ENCODE results near the gene UBAP1L. TPM values are rescaled to one million over a fixed set of nuclear protein-coding genes. Genes with fewer than 3 reads are reported as not detected.
"Not testable (repeated sequence)": the region's sequence is repeated elsewhere in the genome, so short reads cannot be mapped to it uniquely, and the experiment has no call there.

Gene UBAP1L
- total RNA-seq: 2.5 TPM

GRCh38 chr15:65115086-65115485 is at the start of gene UBAP1L:
Gene UBAP1L, minus strand, starts transcription at chr15:65115200. Its CDS starts 8,985 bp downstream, at chr15:65106215.
- H3K4me1 ChIP-seq (ENCODE audit: insufficient read depth, low read length): no peaks in the 10 kb centered on the region
- H3K9me3 ChIP-seq (ENCODE audit: low read depth, low read length): no peaks in the 10 kb centered on the region
- no peak within 1 kb of the TSS for H3K4me3 ChIP-seq (ENCODE audit: low read length)
- no peaks in the 10 kb centered on the region for H3K27me3 ChIP-seq (ENCODE audit: insufficient read depth, low read length)

- Histone ChIP-seq H3K4me3 (ENCODE audit: low read length) (no peak overlapping the region), H3K9me3 (ENCODE audit: low read depth, low read length) (no peaks in the 10 kb centered on the region), H3K27me3 (ENCODE audit: insufficient read depth, low read length) (no peaks in the 10 kb centered on the region), H3K4me1 (ENCODE audit: insufficient read depth, low read length) (no peaks in the 10 kb centered on the region)
Measured at GRCh38 chr15:65164139-65164538, 49.1 kb upstream of the UBAP1L start.

GRCh38 chr15:65163041-65163440 is 48.0 kb upstream of the UBAP1L start:
- Histone ChIP-seq H3K4me3 (ENCODE audit: low read length) (no peak overlapping the region), H3K9me3 (ENCODE audit: low read depth, low read length) (no peaks in the 10 kb centered on the region)

GRCh38 chr15:65156692-65157091 is 41.7 kb upstream of the UBAP1L start:
- no peaks in the 10 kb centered on the region for H3K27me3 ChIP-seq (ENCODE audit: insufficient read depth, low read length)
- no peaks in the 10 kb centered on the region for H3K9me3 ChIP-seq (ENCODE audit: low read depth, low read length)
- no peak overlapping the region for H3K4me3 ChIP-seq (ENCODE audit: low read length)
- no peaks in the 10 kb centered on the region for H3K4me1 ChIP-seq (ENCODE audit: insufficient read depth, low read length)

More at GRCh38 chr15:65163041-65163440, 48.0 kb upstream of the UBAP1L start:
- Histone ChIP-seq H3K4me1 (ENCODE audit: insufficient read depth, low read length) (no peaks in the 10 kb centered on the region), H3K27me3 (ENCODE audit: insufficient read depth, low read length) (no peaks in the 10 kb centered on the region)

- H3K9me3 ChIP-seq (ENCODE audit: low read depth, low read length): no peaks in the 10 kb centered on the region
- no peak overlapping the region for H3K4me3 ChIP-seq (ENCODE audit: low read length)
- no peaks in the 10 kb centered on the region for H3K4me1 ChIP-seq (ENCODE audit: insufficient read depth, low read length)
- H3K27me3 ChIP-seq (ENCODE audit: insufficient read depth, low read length): no peaks in the 10 kb centered on the region
Measured at GRCh38 chr15:65154720-65155119, 39.7 kb upstream of the UBAP1L start.

GRCh38 chr15:65147902-65148301 is 32.9 kb upstream of the UBAP1L start:
- Histone ChIP-seq H3K4me1 (ENCODE audit: insufficient read depth, low read length) (no peaks in the 10 kb centered on the region), H3K27me3 (ENCODE audit: insufficient read depth, low read length) (no peaks in the 10 kb centered on the region), H3K9me3 (ENCODE audit: low read depth, low read length) (no peaks in the 10 kb centered on the region), H3K4me3 (ENCODE audit: low read length) (no peak overlapping the region)

- no peaks in the 10 kb centered on the region for H3K4me1 ChIP-seq (ENCODE audit: insufficient read depth, low read length)
Measured at GRCh38 chr15:65146438-65146837, 31.4 kb upstream of the UBAP1L start.

GRCh38 chr15:65138631-65139030 is 23.6 kb upstream of the UBAP1L start:
- H3K9me3 ChIP-seq (ENCODE audit: low read depth, low read length); H3K27me3 ChIP-seq (ENCODE audit: insufficient read depth, low read length); H3K4me1 ChIP-seq (ENCODE audit: insufficient read depth, low read length); H3K4me3 ChIP-seq (ENCODE audit: low read length): not testable (repeated sequence)

More at GRCh38 chr15:65146438-65146837, 31.4 kb upstream of the UBAP1L start:
- Histone ChIP-seq H3K27me3 (ENCODE audit: insufficient read depth, low read length) (no peaks in the 10 kb centered on the region), H3K4me3 (ENCODE audit: low read length) (no peak overlapping the region), H3K9me3 (ENCODE audit: low read depth, low read length) (no peaks in the 10 kb centered on the region)

GRCh38 chr15:65137893-65138292 is 22.9 kb upstream of the UBAP1L start:
- H3K4me1 ChIP-seq (ENCODE audit: insufficient read depth, low read length); H3K27me3 ChIP-seq (ENCODE audit: insufficient read depth, low read length); H3K9me3 ChIP-seq (ENCODE audit: low read depth, low read length); H3K4me3 ChIP-seq (ENCODE audit: low read length): not testable (repeated sequence)

GRCh38 chr15:65137089-65137488 is 22.1 kb upstream of the UBAP1L start:
- H3K27me3 ChIP-seq (ENCODE audit: insufficient read depth, low read length); H3K9me3 ChIP-seq (ENCODE audit: low read depth, low read length): not testable (repeated sequence)
- H3K4me1 ChIP-seq (ENCODE audit: insufficient read depth, low read length): peaks cover 15% of the 10 kb centered on the region

GRCh38 chr15:65134538-65134937 is 19.5 kb upstream of the UBAP1L start:
- H3K4me3 ChIP-seq (ENCODE audit: low read length): no peak overlapping the region

More at GRCh38 chr15:65137089-65137488, 22.1 kb upstream of the UBAP1L start:
- H3K4me3 ChIP-seq (ENCODE audit: low read length): not testable (repeated sequence)

GRCh38 chr15:65133548-65134200 is 18.7 kb upstream of the UBAP1L start, which contains the start of gene PDCD7:
Gene PDCD7, minus strand, starts transcription at chr15:65133808. Its CDS starts 27 bp downstream, at chr15:65133781.
- peaks cover 26% of the 10 kb centered on the region for H3K4me1 ChIP-seq (ENCODE audit: insufficient read depth, low read length)
- peak within 1 kb of the TSS; percentile 71 for H3K4me3 ChIP-seq (ENCODE audit: low read length)
- H3K9me3 ChIP-seq (ENCODE audit: low read depth, low read length): no peaks in the 10 kb centered on the region
- H3K27me3 ChIP-seq (ENCODE audit: insufficient read depth, low read length): no peaks in the 10 kb centered on the region

More at GRCh38 chr15:65134538-65134937, 19.5 kb upstream of the UBAP1L start:
- Histone ChIP-seq H3K9me3 (ENCODE audit: low read depth, low read length) (no peaks in the 10 kb centered on the region), H3K4me1 (ENCODE audit: insufficient read depth, low read length) (peaks cover 26% of the 10 kb centered on the region), H3K27me3 (ENCODE audit: insufficient read depth, low read length) (no peaks in the 10 kb centered on the region)

- peak overlapping the region; percentile 71 for H3K4me3 ChIP-seq (ENCODE audit: low read length)
- H3K27me3 ChIP-seq (ENCODE audit: insufficient read depth, low read length): no peaks in the 10 kb centered on the region
- peaks cover 26% of the 10 kb centered on the region for H3K4me1 ChIP-seq (ENCODE audit: insufficient read depth, low read length)
- H3K9me3 ChIP-seq (ENCODE audit: low read depth, low read length): no peaks in the 10 kb centered on the region
Measured at GRCh38 chr15:65132878-65133547, 18.0 kb upstream of the UBAP1L start.

- H3K27me3 ChIP-seq (ENCODE audit: insufficient read depth, low read length): no peaks in the 10 kb centered on the region
- H3K4me3 ChIP-seq (ENCODE audit: low read length): no peak overlapping the region
- H3K4me1 ChIP-seq (ENCODE audit: insufficient read depth, low read length): peaks cover 26% of the 10 kb centered on the region
- H3K9me3 ChIP-seq (ENCODE audit: low read depth, low read length): no peaks in the 10 kb centered on the region
Measured at GRCh38 chr15:65130941-65131340, 15.9 kb upstream of the UBAP1L start.

- H3K27me3 ChIP-seq (ENCODE audit: insufficient read depth, low read length): no peaks in the 10 kb centered on the region
- no peaks in the 10 kb centered on the region for H3K9me3 ChIP-seq (ENCODE audit: low read depth, low read length)
- H3K4me3 ChIP-seq (ENCODE audit: low read length): no peak overlapping the region
Measured at GRCh38 chr15:65115542-65115941, 542 bp upstream of the UBAP1L start.

More at GRCh38 chr15:65115542-65115941, 542 bp upstream of the UBAP1L start:
- H3K4me1 ChIP-seq (ENCODE audit: insufficient read depth, low read length): no peaks in the 10 kb centered on the region

All from mononuclear cell (primary cell).